NT2/D1 (cell line): ENCODE data around the gene NCR3LG1.

ENCODE experiments used
- YY1 ChIP-seq: IDR thresholded peaks from 2 replicates; pipeline ENCODE4 v1.6.1; 2011; ENCODE audit not compliant: insufficient read length, insufficient read depth
- ZNF274 ChIP-seq: IDR thresholded peaks from 2 replicates; pipeline ENCODE4 v1.6.1; 2011; ENCODE audit warnings: mild to moderate bottlenecking, low read depth, low read length

DNA sequence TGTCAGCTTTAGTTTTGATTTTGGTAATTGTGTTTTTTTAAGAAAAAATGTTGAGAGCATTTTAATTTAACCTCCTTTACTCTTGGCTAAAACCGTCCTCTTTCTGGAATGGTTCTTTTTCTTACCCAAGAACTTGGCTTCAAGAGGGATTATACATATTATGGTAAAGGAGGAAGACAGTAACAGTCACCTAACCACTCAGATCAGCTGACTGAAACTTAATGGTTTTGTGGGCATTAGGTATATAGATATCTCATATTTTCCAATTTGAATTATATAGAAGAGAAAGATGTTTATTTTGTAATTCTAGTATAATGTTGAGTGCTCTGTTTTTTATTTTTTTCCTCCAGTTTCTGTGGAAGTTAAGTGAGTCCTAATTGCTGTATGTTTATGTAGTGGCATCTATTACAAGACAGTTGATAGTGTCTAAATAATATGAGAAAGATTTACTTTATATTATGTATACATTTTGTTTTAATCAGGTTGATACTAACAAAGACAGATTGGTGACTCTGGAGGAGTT is 36.6 kb upstream of the NCR3LG1 start:
- TF ChIP-seq YY1 (no peak), ZNF274 (no peak)
